ENCODE data around the gene SLC12A7.

DNA sequence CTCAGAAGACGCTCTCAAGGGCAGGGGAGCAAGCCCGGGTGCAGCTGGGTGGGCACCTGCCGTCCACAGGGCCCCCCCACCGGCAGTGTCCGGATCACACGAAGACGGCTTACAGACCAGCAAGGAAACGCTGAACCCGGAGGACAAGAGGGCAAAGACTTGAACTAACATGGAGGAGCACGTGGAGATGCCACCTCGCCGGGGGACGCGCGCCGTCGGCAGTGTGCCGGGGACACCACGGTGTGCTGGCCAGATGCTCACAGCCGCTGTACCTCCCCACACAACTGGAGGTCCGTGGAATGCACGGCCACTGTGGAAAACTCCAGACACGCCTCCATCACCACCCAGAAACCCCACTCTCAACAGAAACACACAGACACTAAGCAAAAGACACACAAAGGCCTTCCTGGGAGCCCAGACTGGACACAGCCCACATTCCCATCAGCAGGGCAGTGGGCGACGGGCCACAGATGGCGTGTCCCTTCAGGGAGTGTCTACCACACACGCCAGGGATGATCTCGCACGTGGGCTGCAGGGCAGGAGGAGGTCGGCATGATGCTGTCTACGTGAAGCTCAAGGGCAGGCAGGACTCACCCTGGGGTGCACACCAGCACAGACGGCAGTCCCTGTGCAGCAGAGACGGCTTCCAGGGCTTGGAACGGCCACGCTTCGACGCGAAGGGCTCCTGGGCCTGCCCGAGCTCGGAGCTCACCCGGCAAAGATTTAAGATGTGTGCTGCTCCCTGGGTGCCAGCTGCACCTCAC is 8.6 kb upstream of the SLC12A7 start:
- TF ChIP-seq, protein P1, sequence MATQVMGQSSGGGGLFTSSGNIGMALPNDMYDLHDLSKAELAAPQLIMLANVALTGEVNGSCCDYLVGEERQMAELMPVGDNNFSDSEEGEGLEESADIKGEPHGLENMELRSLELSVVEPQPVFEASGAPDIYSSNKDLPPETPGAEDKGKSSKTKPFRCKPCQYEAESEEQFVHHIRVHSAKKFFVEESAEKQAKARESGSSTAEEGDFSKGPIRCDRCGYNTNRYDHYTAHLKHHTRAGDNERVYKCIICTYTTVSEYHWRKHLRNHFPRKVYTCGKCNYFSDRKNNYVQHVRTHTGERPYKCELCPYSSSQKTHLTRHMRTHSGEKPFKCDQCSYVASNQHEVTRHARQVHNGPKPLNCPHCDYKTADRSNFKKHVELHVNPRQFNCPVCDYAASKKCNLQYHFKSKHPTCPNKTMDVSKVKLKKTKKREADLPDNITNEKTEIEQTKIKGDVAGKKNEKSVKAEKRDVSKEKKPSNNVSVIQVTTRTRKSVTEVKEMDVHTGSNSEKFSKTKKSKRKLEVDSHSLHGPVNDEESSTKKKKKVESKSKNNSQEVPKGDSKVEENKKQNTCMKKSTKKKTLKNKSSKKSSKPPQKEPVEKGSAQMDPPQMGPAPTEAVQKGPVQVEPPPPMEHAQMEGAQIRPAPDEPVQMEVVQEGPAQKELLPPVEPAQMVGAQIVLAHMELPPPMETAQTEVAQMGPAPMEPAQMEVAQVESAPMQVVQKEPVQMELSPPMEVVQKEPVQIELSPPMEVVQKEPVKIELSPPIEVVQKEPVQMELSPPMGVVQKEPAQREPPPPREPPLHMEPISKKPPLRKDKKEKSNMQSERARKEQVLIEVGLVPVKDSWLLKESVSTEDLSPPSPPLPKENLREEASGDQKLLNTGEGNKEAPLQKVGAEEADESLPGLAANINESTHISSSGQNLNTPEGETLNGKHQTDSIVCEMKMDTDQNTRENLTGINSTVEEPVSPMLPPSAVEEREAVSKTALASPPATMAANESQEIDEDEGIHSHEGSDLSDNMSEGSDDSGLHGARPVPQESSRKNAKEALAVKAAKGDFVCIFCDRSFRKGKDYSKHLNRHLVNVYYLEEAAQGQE (IDR thresholded peaks at IDR 0.05; ENCODE audit: insufficient read depth in 1 of 2, low read depth in 2 of 2, low read length in 2 of 2) = no peak
- TF ChIP-seq POLR2AphosphoS5 (IDR thresholded peaks at IDR 0.05; ENCODE audit: low read depth, low read length) = no peak

Measured in PFSK-1 (cell line).